Measurements from ENCODE around the gene ADISSP. TPM values are rescaled to one million over a fixed set of nuclear protein-coding genes. Genes with fewer than 3 reads are reported as not detected.

ADISSP gene
- total RNA-seq, 1 donor from 2014 or later, result 43.2 TPM

DNA sequence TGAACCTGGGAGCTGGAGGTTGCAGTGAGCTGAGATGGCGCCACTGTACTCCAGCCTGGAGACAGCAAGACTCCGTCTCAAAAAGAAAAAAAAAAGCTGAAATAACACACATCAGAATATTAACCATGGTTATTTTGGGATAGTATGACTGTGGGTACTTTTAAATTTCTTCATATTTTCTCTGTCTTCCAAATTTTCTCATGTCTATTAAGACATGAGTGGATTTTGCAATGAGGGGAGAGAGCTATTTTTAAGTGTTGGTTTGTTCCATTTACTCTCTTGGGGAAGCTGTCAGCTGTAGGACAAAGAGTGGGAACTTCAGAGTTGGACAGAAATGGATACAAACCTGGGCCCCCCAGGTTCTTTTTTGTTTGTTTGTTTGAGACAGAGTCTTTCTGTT lies 10.3 kb downstream of the ADISSP start:
- H3K4me3 ChIP-seq (ENCODE audit: insufficient read depth, low read depth, low read length), result no peak overlapping the region
- no peak overlapping the region for H3K27ac ChIP-seq (ENCODE audit: low read depth, low read length)
- H3K9me3 ChIP-seq (ENCODE audit: insufficient read depth, low read depth, low read length), result no peaks in the 10 kb centered on the region
- H3K4me1 ChIP-seq (ENCODE audit: insufficient read depth, low read length), result no peaks in the 10 kb centered on the region
- H3K9ac ChIP-seq (ENCODE audit: low read length), result no peak overlapping the region
- Mint-ChIP-seq H3K27ac (ENCODE audit: unreplicated experiment) (no peak overlapping the region), H3K9me3 (ENCODE audit: unreplicated experiment) (peaks cover 2% of the 10 kb centered on the region), H3K4me1 (ENCODE audit: low read depth, unreplicated experiment) (no peaks in the 10 kb centered on the region), H3K4me3 (ENCODE audit: unreplicated experiment) (no peak overlapping the region), H3K27me3 (ENCODE audit: low read depth, unreplicated experiment) (peaks cover 6% of the 10 kb centered on the region), H3K36me3 (ENCODE audit: low read depth, unreplicated experiment) (peaks cover 11% of the 10 kb centered on the region)
- TF ChIP-seq, protein P1, sequence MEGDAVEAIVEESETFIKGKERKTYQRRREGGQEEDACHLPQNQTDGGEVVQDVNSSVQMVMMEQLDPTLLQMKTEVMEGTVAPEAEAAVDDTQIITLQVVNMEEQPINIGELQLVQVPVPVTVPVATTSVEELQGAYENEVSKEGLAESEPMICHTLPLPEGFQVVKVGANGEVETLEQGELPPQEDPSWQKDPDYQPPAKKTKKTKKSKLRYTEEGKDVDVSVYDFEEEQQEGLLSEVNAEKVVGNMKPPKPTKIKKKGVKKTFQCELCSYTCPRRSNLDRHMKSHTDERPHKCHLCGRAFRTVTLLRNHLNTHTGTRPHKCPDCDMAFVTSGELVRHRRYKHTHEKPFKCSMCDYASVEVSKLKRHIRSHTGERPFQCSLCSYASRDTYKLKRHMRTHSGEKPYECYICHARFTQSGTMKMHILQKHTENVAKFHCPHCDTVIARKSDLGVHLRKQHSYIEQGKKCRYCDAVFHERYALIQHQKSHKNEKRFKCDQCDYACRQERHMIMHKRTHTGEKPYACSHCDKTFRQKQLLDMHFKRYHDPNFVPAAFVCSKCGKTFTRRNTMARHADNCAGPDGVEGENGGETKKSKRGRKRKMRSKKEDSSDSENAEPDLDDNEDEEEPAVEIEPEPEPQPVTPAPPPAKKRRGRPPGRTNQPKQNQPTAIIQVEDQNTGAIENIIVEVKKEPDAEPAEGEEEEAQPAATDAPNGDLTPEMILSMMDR (IDR thresholded peaks at IDR 0.05; ENCODE audit: insufficient read depth, low read depth, low read length), result no peak
- no peak for TF ChIP-seq EZH2 (IDR thresholded peaks at IDR 0.05; ENCODE audit: insufficient read depth, low read length)
- H3K4me2 ChIP-seq (ENCODE audit: low read length), result no peak overlapping the region
- peaks cover 3% of the 10 kb centered on the region for H3K36me3 ChIP-seq (ENCODE audit: insufficient read depth, low read length)
- no peaks in the 10 kb centered on the region for H3K27me3 ChIP-seq (ENCODE audit: insufficient read depth, low read length)
- peaks cover 11% of the 10 kb centered on the region for H3K79me2 ChIP-seq (ENCODE audit: insufficient read depth, low read length)
- H2AFZ ChIP-seq (ENCODE audit: low read depth, low read length), result no peak overlapping the region
- DNase-seq (ENCODE audit: low read depth) (no peak), FAIRE-seq (no peak)
- peaks cover 14% of the 10 kb centered on the region for H4K20me1 ChIP-seq (ENCODE audit: insufficient read depth, low read length)

DNA sequence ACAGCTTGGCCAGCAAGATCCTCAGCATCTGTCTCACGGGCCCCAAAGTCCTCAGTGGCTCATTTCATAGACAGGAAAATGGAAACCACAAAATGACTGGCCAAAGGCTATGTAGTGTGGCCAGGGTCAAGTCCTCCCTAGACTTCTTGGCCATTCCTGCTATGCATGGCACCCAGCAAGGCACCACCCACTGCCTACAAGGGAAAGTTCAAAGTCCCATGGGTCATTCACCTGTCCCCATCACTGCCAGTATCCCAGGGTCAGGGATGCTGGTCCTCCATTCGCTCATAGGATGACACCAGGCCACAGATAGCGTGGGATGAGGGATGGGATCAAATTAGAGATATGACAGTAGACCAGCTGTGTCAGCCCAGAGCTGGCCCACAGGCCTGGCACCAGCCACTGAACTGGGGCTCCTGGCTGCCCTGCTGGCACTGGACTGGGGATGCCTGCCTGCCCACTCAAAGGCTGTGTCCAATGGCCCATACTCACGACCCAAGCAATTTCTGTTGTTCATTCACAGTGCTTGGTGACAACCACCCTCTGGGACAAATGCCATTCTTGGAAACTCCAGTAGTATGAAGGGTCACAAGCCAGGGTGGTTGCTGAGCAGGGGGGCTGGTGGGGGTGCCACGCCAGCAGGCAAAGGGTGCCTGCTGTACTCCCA lies 11.6 kb downstream of the ADISSP start:
- H3K79me2 ChIP-seq (ENCODE audit: insufficient read depth, low read length), result peaks cover 9% of the 10 kb centered on the region
- peaks cover 17% of the 10 kb centered on the region for H4K20me1 ChIP-seq (ENCODE audit: insufficient read depth, low read length)
- H3K27ac ChIP-seq (ENCODE audit: low read depth, low read length), result no peak overlapping the region
- no peak for TF ChIP-seq EZH2 (IDR thresholded peaks at IDR 0.05; ENCODE audit: insufficient read depth, low read length)
- TF ChIP-seq, protein P1 (IDR thresholded peaks at IDR 0.05; ENCODE audit: insufficient read depth, low read depth, low read length), result no peak
- H3K9me3 ChIP-seq (ENCODE audit: insufficient read depth, low read depth, low read length), result no peaks in the 10 kb centered on the region
- DNase-seq (ENCODE audit: low read depth) (no peak), FAIRE-seq (no peak)
- H3K27ac Mint-ChIP-seq (ENCODE audit: unreplicated experiment), result no peak overlapping the region
- peaks cover 11% of the 10 kb centered on the region for H3K36me3 Mint-ChIP-seq (ENCODE audit: low read depth, unreplicated experiment)
- peaks cover 11% of the 10 kb centered on the region for H3K27me3 Mint-ChIP-seq (ENCODE audit: low read depth, unreplicated experiment)
- H3K4me1 Mint-ChIP-seq (ENCODE audit: low read depth, unreplicated experiment), result no peaks in the 10 kb centered on the region
- no peak overlapping the region for H3K4me3 ChIP-seq (ENCODE audit: insufficient read depth, low read depth, low read length)
- H3K27me3 ChIP-seq (ENCODE audit: insufficient read depth, low read length), result peaks cover 5% of the 10 kb centered on the region
- H3K36me3 ChIP-seq (ENCODE audit: insufficient read depth, low read length), result no peaks in the 10 kb centered on the region
- no peak overlapping the region for H3K9ac ChIP-seq (ENCODE audit: low read length)
- no peak overlapping the region for H2AFZ ChIP-seq (ENCODE audit: low read depth, low read length)
- H3K4me1 ChIP-seq (ENCODE audit: insufficient read depth, low read length), result peaks cover 2% of the 10 kb centered on the region
- H3K4me3 Mint-ChIP-seq (ENCODE audit: unreplicated experiment), result no peak overlapping the region
- H3K4me2 ChIP-seq (ENCODE audit: low read length), result no peak overlapping the region
- H3K9me3 Mint-ChIP-seq (ENCODE audit: unreplicated experiment), result peaks cover 3% of the 10 kb centered on the region

DNA sequence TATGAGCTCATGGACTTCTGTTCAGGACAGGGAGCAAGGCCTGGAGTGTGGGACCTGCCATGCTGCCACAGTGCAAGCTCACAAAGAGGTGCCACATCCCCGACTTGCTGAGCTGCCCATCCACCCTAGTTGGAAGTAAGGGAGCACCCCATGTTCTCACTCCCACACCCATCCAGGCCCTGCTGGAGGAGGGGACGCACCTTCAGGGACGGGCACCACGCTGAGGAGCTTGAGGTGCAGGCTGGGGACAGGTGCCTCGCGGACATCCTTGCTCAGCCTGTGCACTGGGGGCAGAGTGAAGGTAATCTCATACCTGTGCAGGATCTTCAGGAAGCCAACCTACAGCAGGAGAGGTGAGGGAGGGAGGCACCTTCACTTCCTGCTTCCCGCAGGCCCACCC lies 12.3 kb downstream of the ADISSP start:
- H3K36me3 Mint-ChIP-seq (ENCODE audit: low read depth, unreplicated experiment), result peaks cover 11% of the 10 kb centered on the region
- H3K9me3 ChIP-seq (ENCODE audit: insufficient read depth, low read depth, low read length), result no peaks in the 10 kb centered on the region
- no peak overlapping the region for H3K9ac ChIP-seq (ENCODE audit: low read length)
- no peak overlapping the region for H3K27ac Mint-ChIP-seq (ENCODE audit: unreplicated experiment)
- no peak overlapping the region for H3K4me3 ChIP-seq (ENCODE audit: insufficient read depth, low read depth, low read length)
- H3K36me3 ChIP-seq (ENCODE audit: insufficient read depth, low read length), result no peaks in the 10 kb centered on the region
- TF ChIP-seq, protein P1 (IDR thresholded peaks at IDR 0.05; ENCODE audit: insufficient read depth, low read depth, low read length), result no peak
- TF ChIP-seq EZH2 (IDR thresholded peaks at IDR 0.05; ENCODE audit: insufficient read depth, low read length), result no peak
- peaks cover 12% of the 10 kb centered on the region for H3K27me3 ChIP-seq (ENCODE audit: insufficient read depth, low read length)
- H3K4me1 Mint-ChIP-seq (ENCODE audit: low read depth, unreplicated experiment), result no peaks in the 10 kb centered on the region
- no peak for DNase-seq (ENCODE audit: low read depth)
- H3K4me1 ChIP-seq (ENCODE audit: insufficient read depth, low read length), result peaks cover 2% of the 10 kb centered on the region
- peaks cover 8% of the 10 kb centered on the region for H3K79me2 ChIP-seq (ENCODE audit: insufficient read depth, low read length)
- peaks cover 4% of the 10 kb centered on the region for H3K9me3 Mint-ChIP-seq (ENCODE audit: unreplicated experiment)
- FAIRE-seq, result no peak
- H3K27me3 Mint-ChIP-seq (ENCODE audit: low read depth, unreplicated experiment), result peaks cover 17% of the 10 kb centered on the region
- peaks cover 20% of the 10 kb centered on the region for H4K20me1 ChIP-seq (ENCODE audit: insufficient read depth, low read length)
- H3K4me2 ChIP-seq (ENCODE audit: low read length), result no peak overlapping the region
- H2AFZ ChIP-seq (ENCODE audit: low read depth, low read length), result no peak overlapping the region
- no peak overlapping the region for H3K4me3 Mint-ChIP-seq (ENCODE audit: unreplicated experiment)
- H3K27ac ChIP-seq (ENCODE audit: low read depth, low read length), result no peak overlapping the region
